ENCODE data around the gene PDLIM3.
"Not testable (repeated sequence)": the region's sequence is repeated elsewhere in the genome, so short reads cannot be mapped to it uniquely, and the experiment has no call there.

PDLIM3 gene

GRCh38 chr4:185566425-185566824 is 31.1 kb upstream of the PDLIM3 start:
- H3K4me3 ChIP-seq (replicated peaks in 1 of 2; ENCODE audit: low read depth in 2 of 2, low read length in 2 of 2), result no peak overlapping the region
- peak in 1 of 2 donors; percentile 69 for DNase-seq (ENCODE audit: low read depth in 2 of 2)
- TF ChIP-seq CTCF (IDR thresholded peaks at IDR 0.05; ENCODE audit: low read depth, low read length), result no peak

- no peak for TF ChIP-seq CTCF (IDR thresholded peaks at IDR 0.05; ENCODE audit: low read depth, low read length)
- no peak for DNase-seq (ENCODE audit: low read depth in 2 of 2)
- H3K4me3 ChIP-seq (replicated peaks in 1 of 2; ENCODE audit: low read depth in 2 of 2, low read length in 2 of 2), result no peak overlapping the region
Observed at GRCh38 chr4:185565696-185566095, 30.4 kb upstream of the PDLIM3 start.

- no peak for TF ChIP-seq CTCF (IDR thresholded peaks at IDR 0.05; ENCODE audit: low read depth, low read length)
- DNase-seq (ENCODE audit: low read depth in 2 of 2), result no peak
- H3K4me3 ChIP-seq (replicated peaks in 1 of 2; ENCODE audit: low read depth in 2 of 2, low read length in 2 of 2), result no peak overlapping the region
Observed at GRCh38 chr4:185564349-185564748, 29.0 kb upstream of the PDLIM3 start.

- no peak for TF ChIP-seq CTCF (IDR thresholded peaks at IDR 0.05; ENCODE audit: low read depth, low read length)
- DNase-seq (ENCODE audit: low read depth in 2 of 2), result no peak
- no peak overlapping the region for H3K4me3 ChIP-seq (replicated peaks in 1 of 2; ENCODE audit: low read depth in 2 of 2, low read length in 2 of 2)
Observed at GRCh38 chr4:185562531-185562930, 27.2 kb upstream of the PDLIM3 start.

- no peak for TF ChIP-seq CTCF (IDR thresholded peaks at IDR 0.05; ENCODE audit: low read depth, low read length)
- no peak for DNase-seq (ENCODE audit: low read depth in 2 of 2)
- no peak overlapping the region for H3K4me3 ChIP-seq (replicated peaks in 1 of 2; ENCODE audit: low read depth in 2 of 2, low read length in 2 of 2)
Observed at GRCh38 chr4:185560316-185560715, 25.0 kb upstream of the PDLIM3 start.

- peak; percentile 77 to 79 for DNase-seq (ENCODE audit: low read depth in 2 of 2)
- H3K4me3 ChIP-seq (replicated peaks in 1 of 2; ENCODE audit: low read depth in 2 of 2, low read length in 2 of 2), result no peak overlapping the region
- no peak for TF ChIP-seq CTCF (IDR thresholded peaks at IDR 0.05; ENCODE audit: low read depth, low read length)
Observed at GRCh38 chr4:185559915-185560281, 24.6 kb upstream of the PDLIM3 start.

GRCh38 chr4:185559251-185559914 is 24.1 kb upstream of the PDLIM3 start:
- H3K4me3 ChIP-seq (replicated peaks in 1 of 2; ENCODE audit: low read depth in 2 of 2, low read length in 2 of 2); DNase-seq (ENCODE audit: low read depth in 2 of 2): not testable (repeated sequence)
